K562 (cell line): ENCODE data around the gene GPR37L1. TPM values are rescaled to one million over a fixed set of nuclear protein-coding genes. Genes with fewer than 3 reads are reported as not detected.
A peak's percentile ranks its signal among the peaks of the same experiment; 100 is the strongest.

Experiments used
- ATAC-seq: fragments of 200-7000 bp; cut with Tn5 transposase; 3 replicates; pipeline ENCODE4 v1.9.1; 2020; ENCODE audit warnings: moderate library complexity
- BruUV-seq: library from RNA; stranded (reverse); fragments of 400-500 nt; replicated peaks from 2 replicates; lab custom pipeline; 2021; lab: Mats Ljungman, UMichigan
- CTCF ChIA-PET: fragments of 300-600 bp; formaldehyde crosslinking; extraction: SDS; loops from one replicate; lab custom pipeline; 2021; ENCODE audit warnings: low intra/inter-chr PET ratio; lab: Yijun Ruan, JAX
- POLR2A ChIA-PET: fragments of 300-600, 350-650 bp; sonication (Branson Sonifier 250); formaldehyde crosslinking; extraction: SDS; loops from one replicate; lab custom pipeline; 2021; ENCODE audit warnings: antibody characterized with exemption, inconsistent platforms; lab: Yijun Ruan, JAX
- DNase-seq, 4 experiments: peaks; one replicate each; pipeline versions ENCODE4 v3.0.0 to v3.0.0-alpha.2; 2011 to 2018; ENCODE audit warnings: low spot score in 3 of 4, mixed read lengths in 3 of 4; ENCODE audit errors: extremely low read depth in 1 of 4
- FAIRE-seq: peaks from 2 replicates; lab custom pipeline; 2011; peaks lifted over from hg19 to GRCh38; lab: Jason Lieb, UNC
- H2AFZ ChIP-seq: 2 replicates; pipeline ENCODE4 v1.6.0; 2011; ENCODE audit warnings: low read depth, low read length, control low read depth, inconsistent platforms
- H3K27ac ChIP-seq: fragments of 200-600 bp; 3 replicates; pipeline ENCODE4 v1.8.0; 2011; ENCODE audit warnings: low read depth, mild to moderate bottlenecking, control low read depth, inconsistent platforms, low read length, moderate library complexity, mixed read lengths; ENCODE audit errors: extremely low read depth
- H3K27me3 ChIP-seq, 2 experiments: fragments of 300-600 bp in 1 of 2; 2 replicates in 1 of 2; 3 replicates in 1 of 2; pipeline versions ENCODE4 v1.6.0 to v1.8.0; 2011; ENCODE audit warnings: inconsistent platforms in 2 of 2, low read length in 2 of 2, mild to moderate bottlenecking in 1 of 2, mixed read lengths in 1 of 2, moderate library complexity in 1 of 2; ENCODE audit not compliant: control insufficient read depth in 2 of 2, insufficient read depth in 2 of 2
- H3K36me3 ChIP-seq: fragments of 300-600 bp; 3 replicates; pipeline ENCODE4 v1.8.0; 2011; ENCODE audit warnings: mild to moderate bottlenecking, low read length, inconsistent platforms; ENCODE audit not compliant: control insufficient read depth, insufficient read depth
- H3K4me1 ChIP-seq, 2 experiments: fragments of 200-600 bp in 1 of 2; replicated peaks in 1 of 2; 2 replicates in 1 of 2; 3 replicates in 1 of 2; pipeline versions ENCODE4 v1.5.1 to v1.8.0; 2011; ENCODE audit warnings: inconsistent platforms in 2 of 2, low read length in 2 of 2, mild to moderate bottlenecking in 1 of 2, mixed read lengths in 1 of 2, moderate library complexity in 1 of 2; ENCODE audit not compliant: control insufficient read depth in 2 of 2, insufficient read depth in 2 of 2
- H3K4me2 ChIP-seq: 2 replicates; pipeline ENCODE4 v1.6.1; 2011; ENCODE audit warnings: low read length, control low read depth, inconsistent platforms, mixed read lengths; ENCODE audit not compliant: insufficient read depth
- H3K4me3 ChIP-seq: fragments of 200-600 bp; sonication (generic), shearing (Covaris generic); 2 replicates; pipeline ENCODE4 v1.5.1; 2016; ENCODE audit warnings: control low read depth, inconsistent platforms
- H3K79me2 ChIP-seq: fragments of 200-600 bp; 3 replicates; pipeline ENCODE4 v1.8.0; 2011; ENCODE audit warnings: low read length, inconsistent platforms; ENCODE audit not compliant: control insufficient read depth, insufficient read depth
- H3K9ac ChIP-seq, 2 experiments: 2 replicates each; pipeline versions ENCODE4 v1.6.0 to v1.6.1; 2011; ENCODE audit warnings: low read depth in 2 of 2, low read length in 2 of 2, control low read depth in 1 of 2, inconsistent platforms in 1 of 2, mild to moderate bottlenecking in 1 of 2, mixed read lengths in 1 of 2; ENCODE audit not compliant: insufficient read depth in 1 of 2
- H3K9me1 ChIP-seq: one replicate; pipeline ENCODE4 v1.6.0; 2011; ENCODE audit warnings: inconsistent platforms, mild to moderate bottlenecking, low read length, moderate library complexity; ENCODE audit not compliant: control insufficient read depth, insufficient read depth
- H3K9me3 ChIP-seq: replicated peaks from 2 replicates; pipeline ENCODE4 v1.5.1; 2011; ENCODE audit warnings: low read depth, low read length, inconsistent platforms; ENCODE audit not compliant: control insufficient read depth, insufficient read depth
- H4K20me1 ChIP-seq: replicated peaks from 2 replicates; pipeline ENCODE4 v1.6.1; 2011; ENCODE audit warnings: low read length, inconsistent platforms, mixed read lengths; ENCODE audit not compliant: control insufficient read depth, insufficient read depth
- ATF6 ChIP-seq: sonication (generic); formaldehyde crosslinking; IDR thresholded peaks from 2 replicates; pipeline ENCODE4 v1.4.0; 2020; ENCODE audit warnings: mild to moderate bottlenecking, missing genetic modification reagents
- KHSRP ChIP-seq: fragments of 450-650 bp; IDR thresholded peaks from 2 replicates; pipeline ENCODE4 v1.6.1; 2017
- MTF1 ChIP-seq: fragments of 250-450 bp; sonication (Bioruptor Pico); IDR thresholded peaks from 2 replicates; pipeline ENCODE4 v1.9.0; 2021; ENCODE audit warnings: moderate library complexity, mild to moderate bottlenecking, inconsistent platforms, borderline replicate concordance
- NKRF ChIP-seq: fragments of 450-650 bp; IDR thresholded peaks from 2 replicates; pipeline ENCODE4 v1.6.1; 2016; ENCODE audit warnings: borderline replicate concordance
- POLR2A ChIP-seq: fragments of 450-650 bp; conservative IDR thresholded peaks from 2 replicates; pipeline ENCODE4 v1.6.1; 2016
- SPI1 ChIP-seq: IDR thresholded peaks from 2 replicates; pipeline ENCODE4 v1.6.1; 2011; ENCODE audit warnings: low read depth, low read length, control low read depth, borderline replicate concordance
- WHSC1 ChIP-seq: IDR thresholded peaks from one replicate; pipeline ENCODE4 v1.6.1; 2012; ENCODE audit warnings: low read length, control low read depth, inconsistent platforms
- WGBS: fragments of 100-300 bp; shearing (Covaris generic); methylation state at CpG from one replicate; pipeline ENCODE4 v1.1.6; 2016; ENCODE audit warnings: low coverage, mixed read lengths; ENCODE audit not compliant: insufficient coverage; ENCODE audit errors: missing lambda C conversion rate; 5-methylcytosine and 5-hydroxymethylcytosine counted together
- in situ Hi-C: fragments of 300-500 bp; cut with MboI; formaldehyde crosslinking; loops from 4 replicates; pipeline ENCODE4 v1.15.0; 2018; ENCODE audit warnings: inconsistent platforms, mixed read lengths
- intact Hi-C: fragments of 100-400 bp; cut with micrococcal nuclease; formaldehyde crosslinking; loops from 2 replicates; pipeline ENCODE4 v1.14.2; 2022
- polyA plus RNA-seq, 8 experiments: library from polyadenylated mRNA; depleted of rRNA in 4 of 8; stranded (reverse) in 5 of 8; unstranded in 3 of 8; fragments of >200 nt; fragmentation: Nextera tagmentation in 2 of 8; fragmentation: Illumina TruSeq in 1 of 8; extraction: Ambion mirVana in 2 of 8; extraction: Trizol in 1 of 8; gene quantifications; 2 replicates each; pipeline versions ENCODE4 v1.2.1 to v1.2.3, GENCODE V29; 2011 to 2014; ENCODE audit warnings: inconsistent platforms in 1 of 8, missing spikeins in 1 of 8
- total RNA-seq, 7 experiments: library from RNA; depleted of rRNA in 6 of 7; stranded (reverse); fragments of >200 nt in 6 of 7; fragmentation: Illumina TruSeq in 2 of 7; extraction: Trizol in 2 of 7; gene quantifications; 2 replicates each; pipeline versions ENCODE4 v1.2.1 to v1.2.3, GENCODE V29; 2011 to 2021; ENCODE audit warnings: low replicate concordance in 1 of 7

The GPR37L1 gene
- total and polyA plus RNA-seq, 9 of the 15 experiments (the other 6 are each of a cell fraction or from before 2014, with no cell fraction given): not detected

- H3K27me3 ChIP-seq: no peaks in the 10 kb centered on the region
- peak overlapping the region in 1 of 2 experiments; percentile 40; a peak in 1 of 4 replicates for H3K9ac ChIP-seq
- ChIA-PET CTCF (no interaction called here), POLR2A (interaction anchor here (0.8 to 1.5 kb wide), 6 partner anchors 8 to 26 kb away, joined by 3 to 12 read pairs (median 3); no protein-coding TSS in a partner anchor)
- no peak overlapping the region for H3K27ac ChIP-seq
- ATAC-seq (no peak), FAIRE-seq (no peak), DNase-seq (no peak)
- H3K9me3 ChIP-seq: no peaks in the 10 kb centered on the region
- H3K9me1 ChIP-seq: no peaks in the 10 kb centered on the region
- peaks cover 0 to 17% of the 10 kb centered on the region in 2 experiments; a peak in 2 of 5 replicates for H3K4me1 ChIP-seq
- H2AFZ ChIP-seq: no peak overlapping the region
- no peak overlapping the region for H3K4me2 ChIP-seq
- peaks cover 4% of the 10 kb centered on the region; the same call in 1 of the 2 replicates for H4K20me1 ChIP-seq
- no peaks in the 10 kb centered on the region for H3K79me2 ChIP-seq
- in situ Hi-C loops: no loop called here
- H3K36me3 ChIP-seq: peaks cover 37% of the 10 kb centered on the region; the same call in 2 of the 3 replicates
- TF ChIP-seq KHSRP: no peak
- no peak for TF ChIP-seq NKRF
- TF ChIP-seq WHSC1: no peak
- no peak for TF ChIP-seq MTF1
- no peak for TF ChIP-seq ATF6 (CRISPR knock-in tag)
- no peak for TF ChIP-seq SPI1
- no peak for TF ChIP-seq POLR2A
- intact Hi-C loops: no loop called here
- H3K4me3 ChIP-seq: no peak overlapping the region
- 76% methylated on average over 7 of the region's 7 CpGs for WGBS
- BruUV-seq: no TSS peak
Measured at GRCh38 chr1:202173993-202174392, 51.3 kb downstream of the GPR37L1 start.
